HCT116 (cell line): ENCODE results near the gene KRTAP13-1. TPM values are rescaled to one million over a fixed set of nuclear protein-coding genes. Genes with fewer than 3 reads are reported as not detected.

Experiments
- ATAC-seq: fragments of 200-7000 bp; cut with Tn5 transposase; 2 replicates; pipeline ENCODE4 v1.9.1; 2020; ENCODE audit warnings: mild to moderate bottlenecking, moderate library complexity
- BruUV-seq: library from RNA; stranded (reverse); fragments of 400-500 nt; replicated peaks from 2 replicates; lab custom pipeline; 2021; lab: Mats Ljungman, UMichigan
- CTCF ChIA-PET: fragments of 300-600 bp; sonication (Branson Sonifier 250); formaldehyde crosslinking; loops from one replicate; lab custom pipeline; 2021; ENCODE audit warnings: antibody characterized with exemption; lab: Charles Lee
- POLR2A ChIA-PET: fragments of 300-600, 350-600 bp; sonication (Branson Sonifier 250); formaldehyde crosslinking; loops from one replicate; lab custom pipeline; 2021; ENCODE audit warnings: antibody characterized with exemption; lab: Charles Lee
- RAD21 ChIA-PET, 2 experiments: fragments of 300-600 bp; sonication (Branson Sonifier 250); formaldehyde crosslinking; loops; one replicate each; lab custom pipeline; 2023; ENCODE audit warnings: low total read pairs in 2 of 2; ENCODE audit not compliant: uncharacterized antibody in 2 of 2, unreplicated experiment in 2 of 2, low non-redundant PET in 1 of 2; lab: Charles Lee
- DNase-seq: peaks from one replicate; pipeline ENCODE4 v3.0.0-alpha.2; 2010; ENCODE audit warnings: low read depth, low spot score
- H2AFZ ChIP-seq: fragments of 200-600 bp; shearing (Covaris generic), sonication (generic); 2 replicates; pipeline ENCODE4 v1.6.1; 2017; ENCODE audit warnings: low read depth, mixed run types, mixed read lengths, antibody characterized with exemption, low read length; ENCODE audit not compliant: poor library complexity, severe bottlenecking
- H3K27ac ChIP-seq: 2 replicates; pipeline ENCODE4 v1.5.1; 2012; ENCODE audit warnings: low read depth, low read length
- H3K27me3 ChIP-seq: fragments of 200-600 bp; sonication (generic); 2 replicates; pipeline ENCODE4 v1.6.1; 2016; ENCODE audit warnings: mixed run types, low read length, mixed read lengths; ENCODE audit not compliant: insufficient read depth
- H3K36me3 ChIP-seq, 2 experiments: fragments of 200-500 bp in 1 of 2; fragments of 200-600 bp in 1 of 2; sonication (Bioruptor generic) in 1 of 2; sonication (generic) in 1 of 2; 2 replicates each; pipeline versions ENCODE4 v1.5.1 to v1.6.1; 2014 to 2016; ENCODE audit warnings: low read length in 2 of 2, inconsistent platforms in 1 of 2, mixed read lengths in 1 of 2, mixed run types in 1 of 2; ENCODE audit not compliant: insufficient read depth in 2 of 2, control insufficient read depth in 1 of 2
- H3K4me1 ChIP-seq, 2 experiments: fragments of 200-600 bp in 1 of 2; sonication (generic) in 1 of 2; 2 replicates each; pipeline versions ENCODE4 v1.5.1 to v1.6.1; 2012 to 2017; ENCODE audit warnings: low read length in 2 of 2, inconsistent platforms in 1 of 2, mild to moderate bottlenecking in 1 of 2, mixed read lengths in 1 of 2, mixed run types in 1 of 2, moderate library complexity in 1 of 2; ENCODE audit not compliant: insufficient read depth in 2 of 2, control insufficient read depth in 1 of 2
- H3K4me2 ChIP-seq: fragments of 200-600 bp; sonication (generic); 2 replicates; pipeline ENCODE4 v1.6.1; 2017; ENCODE audit warnings: mixed run types, low read length, mixed read lengths
- H3K4me3 ChIP-seq, 2 experiments: fragments of 200-600 bp in 1 of 2; sonication (generic) in 1 of 2; replicated peaks in 1 of 2; 2 replicates each; pipeline ENCODE4 v1.5.1; 2011 to 2016; ENCODE audit warnings: low read length in 2 of 2, control low read depth in 1 of 2, low read depth in 1 of 2, mild to moderate bottlenecking in 1 of 2, mixed read lengths in 1 of 2, mixed run types in 1 of 2
- H3K79me2 ChIP-seq: fragments of 200-600 bp; sonication (generic); 2 replicates; pipeline ENCODE4 v1.6.1; 2017; ENCODE audit warnings: mild to moderate bottlenecking, mixed run types, low read length, moderate library complexity, mixed read lengths; ENCODE audit not compliant: insufficient read depth
- H3K9ac ChIP-seq: fragments of 200-600 bp; sonication (generic); 2 replicates; pipeline ENCODE4 v1.6.1; 2016; ENCODE audit warnings: low read length, mixed read lengths
- H3K9me2 ChIP-seq: fragments of 200-600 bp; sonication (generic), shearing (Covaris generic); 2 replicates; pipeline ENCODE4 v1.6.1; 2017; ENCODE audit warnings: mixed run types, mild to moderate bottlenecking, moderate library complexity; ENCODE audit not compliant: insufficient read depth
- H3K9me3 ChIP-seq, 2 experiments: fragments of 200-500 bp in 1 of 2; fragments of 200-600 bp in 1 of 2; sonication (Bioruptor generic) in 1 of 2; sonication (generic) in 1 of 2; 2 replicates each; pipeline ENCODE4 v1.6.1; 2014 to 2017; ENCODE audit warnings: low read length in 2 of 2, mixed read lengths in 2 of 2, inconsistent platforms in 1 of 2, low read depth in 1 of 2, mild to moderate bottlenecking in 1 of 2, mixed run types in 1 of 2, moderate library complexity in 1 of 2; ENCODE audit not compliant: control insufficient read depth in 1 of 2, insufficient read depth in 1 of 2
- H4K20me1 ChIP-seq: fragments of 200-600 bp; sonication (generic), shearing (Covaris generic); 2 replicates; pipeline ENCODE4 v1.6.1; 2017; ENCODE audit warnings: mixed run types, mild to moderate bottlenecking, moderate library complexity; ENCODE audit not compliant: insufficient read depth
- CBX3 ChIP-seq: IDR thresholded peaks from 2 replicates; pipeline ENCODE4 v1.6.1; 2012; ENCODE audit warnings: low read depth
- CEBPB ChIP-seq: IDR thresholded peaks from 2 replicates; pipeline ENCODE4 v1.6.1; 2012; ENCODE audit warnings: low read depth
- EGR1 ChIP-seq: IDR thresholded peaks from 2 replicates; pipeline ENCODE4 v1.6.1; 2012; ENCODE audit warnings: low read depth
- ELF1 ChIP-seq: IDR thresholded peaks from 2 replicates; pipeline ENCODE4 v1.6.1; 2012; ENCODE audit warnings: low read depth, borderline replicate concordance
- EZH2 ChIP-seq: fragments of 200-600 bp; sonication (generic); IDR thresholded peaks from 2 replicates; pipeline ENCODE4 v1.6.1; 2017; ENCODE audit warnings: antibody characterized with exemption, mixed run types
- EZH2phosphoT487 ChIP-seq: fragments of 200-600 bp; IDR thresholded peaks from 2 replicates; pipeline ENCODE4 v1.6.1; 2018; ENCODE audit warnings: antibody characterized with exemption, borderline replicate concordance
- POLR2A ChIP-seq: IDR thresholded peaks from 2 replicates; pipeline ENCODE4 v1.7.0; 2011; ENCODE audit warnings: borderline replicate concordance; ENCODE audit not compliant: insufficient read depth, insufficient read length; ENCODE audit errors: extremely low read depth
- POLR2AphosphoS5 ChIP-seq: IDR thresholded peaks from 2 replicates; pipeline ENCODE4 v1.6.1; 2011; ENCODE audit warnings: mild to moderate bottlenecking, low read depth, low read length, moderate library complexity
- RAD21 ChIP-seq: IDR thresholded peaks from 2 replicates; pipeline ENCODE4 v1.6.1; 2012; ENCODE audit warnings: low read depth, mild to moderate bottlenecking
- SIN3A ChIP-seq: IDR thresholded peaks from 2 replicates; pipeline ENCODE4 v1.6.1; 2012; ENCODE audit warnings: low read depth
- SP1 ChIP-seq: IDR thresholded peaks from 2 replicates; pipeline ENCODE4 v1.6.1; 2012; ENCODE audit warnings: low read depth
- SRF ChIP-seq: IDR thresholded peaks from 2 replicates; pipeline ENCODE4 v1.6.1; 2012; ENCODE audit warnings: low read depth
- TCF7L2 ChIP-seq: IDR thresholded peaks from 2 replicates; pipeline ENCODE4 v1.7.0; 2011; ENCODE audit warnings: borderline replicate concordance, inconsistent platforms; ENCODE audit not compliant: insufficient read depth, insufficient read length; ENCODE audit errors: extremely low read depth
- YY1 ChIP-seq: IDR thresholded peaks from 2 replicates; pipeline ENCODE4 v1.6.1; 2011; ENCODE audit warnings: low read length, low read depth, moderate library complexity, mild to moderate bottlenecking; ENCODE audit not compliant: insufficient replicate concordance; ENCODE audit errors: extremely low read depth
- ZNF274 ChIP-seq: fragments of 200-500 bp; sonication (Bioruptor generic); IDR thresholded peaks from 2 replicates; pipeline ENCODE4 v1.6.1; 2014; ENCODE audit warnings: mild to moderate bottlenecking, low read depth, low read length, inconsistent platforms
- intact Hi-C: fragments of 100-400 bp; cut with micrococcal nuclease; formaldehyde crosslinking; loops from 2 replicates; pipeline ENCODE4 v1.10.0; 2022
- total RNA-seq: library from RNA; stranded (reverse); gene quantifications from one replicate; pipeline ENCODE4 v1.2.1, GENCODE V29; 2021; ENCODE audit not compliant: unreplicated experiment
- TF ChIP-seq, protein P1 (sequence below): IDR thresholded peaks from 2 replicates; pipeline ENCODE4 v1.6.1; 2011; ENCODE audit warnings: mild to moderate bottlenecking, low read length, moderate library complexity; ENCODE audit not compliant: insufficient replicate concordance; ENCODE audit errors: extremely low read depth
- TF ChIP-seq, protein P2 (sequence below): IDR thresholded peaks from 2 replicates; pipeline ENCODE4 v1.6.1; 2012; ENCODE audit warnings: low read depth
- TF ChIP-seq, protein P3 (sequence below), 3 experiments: fragments of 200-600 bp in 1 of 3; sonication (generic) in 1 of 3; IDR thresholded peaks in 2 of 3; conservative IDR thresholded peaks in 1 of 3; 2 replicates each; pipeline ENCODE4 v1.5.1; 2012 to 2017; ENCODE audit warnings: low read depth in 2 of 3, low read length in 2 of 3, antibody characterized with exemption in 1 of 3, borderline replicate concordance in 1 of 3, control low read depth in 1 of 3, mild to moderate bottlenecking in 1 of 3, mixed read lengths in 1 of 3, mixed run types in 1 of 3, moderate library complexity in 1 of 3; ENCODE audit not compliant: insufficient read depth in 1 of 3
- TF ChIP-seq, protein P4 (sequence below): IDR thresholded peaks from 2 replicates; pipeline ENCODE4 v1.6.1; 2012

Gene KRTAP13-1
- total RNA-seq, 1 experiment from 2014 or later, result not detected

DNA sequence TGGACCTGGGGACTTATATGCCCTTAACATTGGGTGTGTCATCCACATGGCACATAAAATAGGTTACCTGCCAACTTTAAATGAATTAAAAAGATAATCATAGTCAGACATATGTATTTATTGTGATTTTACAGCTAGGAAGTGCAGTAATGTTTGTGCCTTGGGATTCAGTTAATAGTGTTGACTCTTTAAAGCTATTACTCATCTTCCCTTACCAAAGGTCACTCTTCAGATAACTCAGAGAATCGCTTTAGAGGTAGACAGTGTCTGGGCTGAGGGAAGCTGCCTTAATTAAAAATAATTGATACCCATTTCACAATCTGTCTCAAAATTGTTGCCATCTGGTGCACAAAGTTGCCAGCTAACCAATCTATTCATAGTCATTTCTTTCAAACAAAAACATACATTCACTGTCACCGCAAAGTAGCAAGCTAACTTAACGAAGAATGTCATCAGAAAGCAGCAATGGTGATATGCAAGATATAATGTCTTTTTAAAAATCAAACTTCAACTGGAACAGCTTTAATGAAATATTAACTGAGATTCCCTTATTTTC, 41.3 kb downstream of the KRTAP13-1 start (continued):
- TF ChIP-seq, protein P1, sequence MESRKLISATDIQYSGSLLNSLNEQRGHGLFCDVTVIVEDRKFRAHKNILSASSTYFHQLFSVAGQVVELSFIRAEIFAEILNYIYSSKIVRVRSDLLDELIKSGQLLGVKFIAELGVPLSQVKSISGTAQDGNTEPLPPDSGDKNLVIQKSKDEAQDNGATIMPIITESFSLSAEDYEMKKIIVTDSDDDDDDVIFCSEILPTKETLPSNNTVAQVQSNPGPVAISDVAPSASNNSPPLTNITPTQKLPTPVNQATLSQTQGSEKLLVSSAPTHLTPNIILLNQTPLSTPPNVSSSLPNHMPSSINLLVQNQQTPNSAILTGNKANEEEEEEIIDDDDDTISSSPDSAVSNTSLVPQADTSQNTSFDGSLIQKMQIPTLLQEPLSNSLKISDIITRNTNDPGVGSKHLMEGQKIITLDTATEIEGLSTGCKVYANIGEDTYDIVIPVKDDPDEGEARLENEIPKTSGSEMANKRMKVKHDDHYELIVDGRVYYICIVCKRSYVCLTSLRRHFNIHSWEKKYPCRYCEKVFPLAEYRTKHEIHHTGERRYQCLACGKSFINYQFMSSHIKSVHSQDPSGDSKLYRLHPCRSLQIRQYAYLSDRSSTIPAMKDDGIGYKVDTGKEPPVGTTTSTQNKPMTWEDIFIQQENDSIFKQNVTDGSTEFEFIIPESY, result no peak

DNA sequence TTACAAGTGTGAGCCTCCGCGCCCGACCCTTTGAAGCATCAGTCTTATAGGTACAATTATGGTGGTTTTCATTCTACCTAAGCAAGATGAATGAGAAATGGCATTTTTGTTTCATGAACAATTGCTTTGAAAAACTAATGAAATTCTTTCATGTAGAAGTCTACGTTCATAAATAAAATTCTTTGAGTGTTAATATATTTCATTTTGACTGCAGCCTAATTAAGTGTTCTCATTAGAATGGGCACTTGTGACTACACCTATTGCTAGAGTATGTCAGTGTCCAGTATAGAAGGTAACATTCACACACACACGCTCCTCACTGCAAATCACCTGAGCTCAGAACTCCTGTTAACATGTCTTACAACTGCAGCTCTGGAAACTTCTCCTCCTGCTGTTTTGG, 44.1 kb downstream of the KRTAP13-1 start, which contains the start of gene KRTAP15-1:
Gene KRTAP15-1 (plus strand): TSS at position 301 of the 400 bp plus-strand sequence. CDS start 53 bp downstream, at position 354.
- ChIA-PET CTCF (no interaction called here), POLR2A (no interaction called here), RAD21 (no interaction called here)
- BruUV-seq, result no TSS peak
- ATAC-seq (no peak), DNase-seq (no peak)
- Histone ChIP-seq H3K4me2 (no peak within 1 kb of the TSS), H2AFZ (no peak within 1 kb of the TSS), H3K27me3 (no peaks in the 10 kb centered on the region), H3K9me3 (peaks cover 20 to 22% of the 10 kb centered on the region in 2 experiments; a peak in 2 of 4 replicates), H3K9me2 (no peaks in the 10 kb centered on the region), H4K20me1 (no peaks in the 10 kb centered on the region), H3K9ac (no peak within 1 kb of the TSS), H3K79me2 (no peaks in the 10 kb centered on the region), H3K36me3 (no peaks in the 10 kb centered on the region), H3K4me1 (no peaks in the 10 kb centered on the region), H3K4me3 (no peak within 1 kb of the TSS), H3K27ac (no peak within 1 kb of the TSS)
- intact Hi-C loops, result no loop called here
- TF ChIP-seq EZH2 (no peak), EZH2phosphoT487 (no peak), POLR2AphosphoS5 (no peak), ELF1 (no peak), POLR2A (no peak), SP1 (no peak), RAD21 (no peak), ZNF274 (no peak), CBX3 (no peak), EGR1 (no peak), SIN3A (no peak), TCF7L2 (no peak), CEBPB (no peak), SRF (no peak), YY1 (no peak)
- TF ChIP-seq, protein P2, sequence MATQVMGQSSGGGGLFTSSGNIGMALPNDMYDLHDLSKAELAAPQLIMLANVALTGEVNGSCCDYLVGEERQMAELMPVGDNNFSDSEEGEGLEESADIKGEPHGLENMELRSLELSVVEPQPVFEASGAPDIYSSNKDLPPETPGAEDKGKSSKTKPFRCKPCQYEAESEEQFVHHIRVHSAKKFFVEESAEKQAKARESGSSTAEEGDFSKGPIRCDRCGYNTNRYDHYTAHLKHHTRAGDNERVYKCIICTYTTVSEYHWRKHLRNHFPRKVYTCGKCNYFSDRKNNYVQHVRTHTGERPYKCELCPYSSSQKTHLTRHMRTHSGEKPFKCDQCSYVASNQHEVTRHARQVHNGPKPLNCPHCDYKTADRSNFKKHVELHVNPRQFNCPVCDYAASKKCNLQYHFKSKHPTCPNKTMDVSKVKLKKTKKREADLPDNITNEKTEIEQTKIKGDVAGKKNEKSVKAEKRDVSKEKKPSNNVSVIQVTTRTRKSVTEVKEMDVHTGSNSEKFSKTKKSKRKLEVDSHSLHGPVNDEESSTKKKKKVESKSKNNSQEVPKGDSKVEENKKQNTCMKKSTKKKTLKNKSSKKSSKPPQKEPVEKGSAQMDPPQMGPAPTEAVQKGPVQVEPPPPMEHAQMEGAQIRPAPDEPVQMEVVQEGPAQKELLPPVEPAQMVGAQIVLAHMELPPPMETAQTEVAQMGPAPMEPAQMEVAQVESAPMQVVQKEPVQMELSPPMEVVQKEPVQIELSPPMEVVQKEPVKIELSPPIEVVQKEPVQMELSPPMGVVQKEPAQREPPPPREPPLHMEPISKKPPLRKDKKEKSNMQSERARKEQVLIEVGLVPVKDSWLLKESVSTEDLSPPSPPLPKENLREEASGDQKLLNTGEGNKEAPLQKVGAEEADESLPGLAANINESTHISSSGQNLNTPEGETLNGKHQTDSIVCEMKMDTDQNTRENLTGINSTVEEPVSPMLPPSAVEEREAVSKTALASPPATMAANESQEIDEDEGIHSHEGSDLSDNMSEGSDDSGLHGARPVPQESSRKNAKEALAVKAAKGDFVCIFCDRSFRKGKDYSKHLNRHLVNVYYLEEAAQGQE, result no peak
- TF ChIP-seq, protein P3, sequence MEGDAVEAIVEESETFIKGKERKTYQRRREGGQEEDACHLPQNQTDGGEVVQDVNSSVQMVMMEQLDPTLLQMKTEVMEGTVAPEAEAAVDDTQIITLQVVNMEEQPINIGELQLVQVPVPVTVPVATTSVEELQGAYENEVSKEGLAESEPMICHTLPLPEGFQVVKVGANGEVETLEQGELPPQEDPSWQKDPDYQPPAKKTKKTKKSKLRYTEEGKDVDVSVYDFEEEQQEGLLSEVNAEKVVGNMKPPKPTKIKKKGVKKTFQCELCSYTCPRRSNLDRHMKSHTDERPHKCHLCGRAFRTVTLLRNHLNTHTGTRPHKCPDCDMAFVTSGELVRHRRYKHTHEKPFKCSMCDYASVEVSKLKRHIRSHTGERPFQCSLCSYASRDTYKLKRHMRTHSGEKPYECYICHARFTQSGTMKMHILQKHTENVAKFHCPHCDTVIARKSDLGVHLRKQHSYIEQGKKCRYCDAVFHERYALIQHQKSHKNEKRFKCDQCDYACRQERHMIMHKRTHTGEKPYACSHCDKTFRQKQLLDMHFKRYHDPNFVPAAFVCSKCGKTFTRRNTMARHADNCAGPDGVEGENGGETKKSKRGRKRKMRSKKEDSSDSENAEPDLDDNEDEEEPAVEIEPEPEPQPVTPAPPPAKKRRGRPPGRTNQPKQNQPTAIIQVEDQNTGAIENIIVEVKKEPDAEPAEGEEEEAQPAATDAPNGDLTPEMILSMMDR (IDR thresholded peaks at IDR 0.05 in 2 of 3, conservative IDR thresholded peaks at IDR 0.05 in 1 of 3; ENCODE audit: borderline replicate concordance in 1 of 3, insufficient read depth in 1 of 3, low read depth in 2 of 3, low read length in 2 of 3), result no peak
- TF ChIP-seq, protein P4, sequence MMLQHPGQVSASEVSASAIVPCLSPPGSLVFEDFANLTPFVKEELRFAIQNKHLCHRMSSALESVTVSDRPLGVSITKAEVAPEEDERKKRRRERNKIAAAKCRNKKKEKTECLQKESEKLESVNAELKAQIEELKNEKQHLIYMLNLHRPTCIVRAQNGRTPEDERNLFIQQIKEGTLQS, result no peak
